Measurements from ENCODE around the gene MT1X.
"Not testable (repeated sequence)": the region's sequence is repeated elsewhere in the genome, so short reads cannot be mapped to it uniquely, and the experiment has no call there.

The MT1X gene

GRCh38 chr16:56657555-56658326 lies 24.5 kb upstream of the MT1X start, which contains the start of gene MT1F:
TSS of gene MT1F (plus strand) at chr16:56657959. CDS start at chr16:56658059, 100 bp downstream.
- DNase-seq = peak; percentile 71

GRCh38 chr16:56658327-56658875 lies 23.9 kb upstream of the MT1X start:
- DNase-seq = no peak

- no peak for DNase-seq
Observed at GRCh38 chr16:56662357-56663354, 19.6 kb upstream of the MT1X start.

GRCh38 chr16:56664506-56664905 lies 17.8 kb upstream of the MT1X start:
- DNase-seq = no peak

GRCh38 chr16:56665286-56666261 lies 16.7 kb upstream of the MT1X start:
- not testable (repeated sequence) for DNase-seq

GRCh38 chr16:56667581-56668571 lies 14.4 kb upstream of the MT1X start, which contains the start of gene MT1G:
TSS of gene MT1G (minus strand) at chr16:56668065. CDS start at chr16:56667993, 72 bp downstream.
- peak; percentile 23 for DNase-seq

- no peak for DNase-seq
Observed at GRCh38 chr16:56669005-56669839, 13.0 kb upstream of the MT1X start, which contains the start of gene MT1H. TSS of gene MT1H (plus strand) at chr16:56669814. CDS start at chr16:56669885, 71 bp downstream.

GRCh38 chr16:56669840-56670619 lies 12.2 kb upstream of the MT1X start:
- DNase-seq = no peak

- DNase-seq = no peak
Observed at GRCh38 chr16:56670620-56670934, 11.7 kb upstream of the MT1X start.

- not testable (repeated sequence) for DNase-seq
Observed at GRCh38 chr16:56671691-56672090, 10.6 kb upstream of the MT1X start.

GRCh38 chr16:56672171-56672570 lies 10.1 kb upstream of the MT1X start:
- not testable (repeated sequence) for DNase-seq

- no peak for DNase-seq
Observed at GRCh38 chr16:56672761-56673536, 9.3 kb upstream of the MT1X start.

GRCh38 chr16:56673921-56674320 lies 8.3 kb upstream of the MT1X start:
- peak; percentile 44 for DNase-seq

- DNase-seq = not testable (repeated sequence)
Observed at GRCh38 chr16:56674570-56674969, 7.7 kb upstream of the MT1X start.

- no peak for DNase-seq
Observed at GRCh38 chr16:56675685-56676210, 6.5 kb upstream of the MT1X start.

- DNase-seq = no peak
Observed at GRCh38 chr16:56677474-56677873, 4.8 kb upstream of the MT1X start.

- DNase-seq = peak; percentile 92
Observed at GRCh38 chr16:56679078-56679730, 3.1 kb upstream of the MT1X start.
